ENCODE data around the gene MAP4.
"Not testable (repeated sequence)": the region's sequence is repeated elsewhere in the genome, so short reads cannot be mapped to it uniquely, and the experiment has no call there.

Gene MAP4

GRCh38 chr3:48013288-48013980 is 2.8 kb downstream of the MAP4 start:
- DNase-seq = peak; percentile 31

- DNase-seq = no peak
Observed at GRCh38 chr3:48012659-48013058, 3.6 kb downstream of the MAP4 start.

- not testable (repeated sequence) for DNase-seq
Observed at GRCh38 chr3:48008066-48008465, 8.2 kb downstream of the MAP4 start.

- not testable (repeated sequence) for DNase-seq
Observed at GRCh38 chr3:48007361-48007760, 8.9 kb downstream of the MAP4 start.

- DNase-seq = not testable (repeated sequence)
Observed at GRCh38 chr3:48006794-48007193, 9.4 kb downstream of the MAP4 start.

- DNase-seq = no peak
Observed at GRCh38 chr3:48004694-48005093, 11.5 kb downstream of the MAP4 start.

- no peak for DNase-seq
Observed at GRCh38 chr3:48002787-48003186, 13.4 kb downstream of the MAP4 start.

GRCh38 chr3:48001991-48002390 is 14.2 kb downstream of the MAP4 start:
- no peak for DNase-seq

- DNase-seq = no peak
Observed at GRCh38 chr3:48000212-48000611, 16.0 kb downstream of the MAP4 start.

- peak; percentile 46 for DNase-seq
Observed at GRCh38 chr3:47996440-47996839, 19.8 kb downstream of the MAP4 start.

GRCh38 chr3:47994180-47994579 is 22.0 kb downstream of the MAP4 start:
- DNase-seq = no peak

- no peak for DNase-seq
Observed at GRCh38 chr3:47991341-47991740, 24.9 kb downstream of the MAP4 start.

GRCh38 chr3:47989981-47990440 is 26.2 kb downstream of the MAP4 start:
- DNase-seq = peak; percentile 86

GRCh38 chr3:47985381-47985780 is 30.8 kb downstream of the MAP4 start:
- DNase-seq = no peak

- no peak for DNase-seq
Observed at GRCh38 chr3:47984075-47984728, 32.0 kb downstream of the MAP4 start.

- no peak for DNase-seq
Observed at GRCh38 chr3:47980795-47981194, 35.4 kb downstream of the MAP4 start.

GRCh38 chr3:47979070-47979469 is 37.1 kb downstream of the MAP4 start:
- no peak for DNase-seq

GRCh38 chr3:47978386-47978785 is 37.8 kb downstream of the MAP4 start:
- no peak for DNase-seq

- DNase-seq = no peak
Observed at GRCh38 chr3:47976135-47976732, 40.0 kb downstream of the MAP4 start.

GRCh38 chr3:47974974-47975470 is 41.2 kb downstream of the MAP4 start:
- no peak for DNase-seq

- no peak for DNase-seq
Observed at GRCh38 chr3:47971081-47971480, 45.1 kb downstream of the MAP4 start.

- DNase-seq = no peak
Observed at GRCh38 chr3:47964740-47965139, 51.5 kb downstream of the MAP4 start.

- DNase-seq = peak; percentile 27
Observed at GRCh38 chr3:47961815-47962606, 54.2 kb downstream of the MAP4 start.

Data from activated CD4-positive, alpha-beta T cell treated with anti-CD3 and anti-CD28 coated beads, Interleukin-2, Interleukin-6, amounts not matched to agents 100 ng/mL and 50 ng/mL, durations not matched to agents 16 hours and 8 hours (primary cell).